Parathyroid adenoma (tissue), 2 donors: ENCODE measurements around the gene NAV1.

Source experiments
- H2AFZ ChIP-seq: fragments of 300-600 bp; sonication (generic); one replicate; pipeline ENCODE4 v1.7.0; 2017; ENCODE audit warnings: antibody characterized with exemption, mild to moderate bottlenecking
- H3K27ac ChIP-seq: fragments of 300-600 bp; sonication (generic); one replicate; pipeline ENCODE4 v1.7.0; 2017
- H3K27me3 ChIP-seq: fragments of 300-600 bp; sonication (generic); one replicate; pipeline ENCODE4 v1.7.0; 2017; ENCODE audit warnings: low read length; ENCODE audit not compliant: control insufficient read depth, insufficient read depth
- H3K36me3 ChIP-seq: fragments of 300-600 bp; sonication (generic); one replicate; pipeline ENCODE4 v1.7.0; 2017; ENCODE audit warnings: low read length; ENCODE audit not compliant: control insufficient read depth, insufficient read depth
- H3K4me1 ChIP-seq: fragments of 300-600 bp; sonication (generic); one replicate; pipeline ENCODE4 v1.7.0; 2017; ENCODE audit warnings: control low read depth
- H3K4me2 ChIP-seq: fragments of 300-600 bp; sonication (generic); one replicate; pipeline ENCODE4 v1.7.0; 2017; ENCODE audit warnings: low read length
- H3K4me3 ChIP-seq: fragments of 300-600 bp; sonication (generic); one replicate; pipeline ENCODE4 v1.7.0; 2017; ENCODE audit warnings: low read depth, low read length
- H3K79me2 ChIP-seq: fragments of 300-600 bp; sonication (generic); one replicate; pipeline ENCODE4 v1.7.0; 2017; ENCODE audit warnings: control low read depth
- H3K9ac ChIP-seq: fragments of 300-600 bp; sonication (generic); one replicate; pipeline ENCODE4 v1.7.0; 2017; ENCODE audit warnings: mild to moderate bottlenecking
- H3K9me3 ChIP-seq: fragments of 300-600 bp; sonication (generic); one replicate; pipeline ENCODE4 v1.7.0; 2017; ENCODE audit warnings: low read length; ENCODE audit not compliant: control insufficient read depth
- CTCF ChIP-seq: fragments of 300-600 bp; sonication (generic); IDR thresholded peaks from one replicate; pipeline ENCODE4 v1.7.0; 2017; ENCODE audit warnings: antibody characterized with exemption, mild to moderate bottlenecking
- donor health status: primary hyperparathyroidism.

The NAV1 gene

DNA sequence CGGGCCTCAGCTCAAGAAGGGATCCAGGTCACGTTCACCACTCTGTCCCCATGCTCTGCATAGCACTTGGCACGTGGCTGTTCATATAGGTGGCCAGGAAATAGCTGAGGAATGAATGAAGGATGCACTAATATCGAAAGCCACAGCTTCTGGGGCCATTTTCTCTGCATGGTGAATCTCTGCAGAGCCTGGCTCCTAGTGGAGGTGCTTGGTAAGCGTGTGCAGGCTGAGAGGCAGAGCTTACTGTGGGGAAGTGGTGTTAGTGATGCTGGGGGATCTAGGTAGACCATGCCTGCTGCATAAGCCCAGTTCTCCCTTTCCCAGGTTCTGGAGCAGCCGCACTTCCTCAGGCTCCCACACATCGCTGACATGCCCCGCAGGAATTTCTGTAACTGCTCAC lies 40.3 kb upstream of the NAV1 start:
- Histone ChIP-seq H3K27ac (peak overlapping the region; percentile 99), H3K9me3 (no peaks in the 10 kb centered on the region), H3K4me3 (no peak overlapping the region), H3K79me2 (peaks cover 34% of the 10 kb centered on the region), H3K4me2 (no peak overlapping the region), H3K36me3 (no peaks in the 10 kb centered on the region), H3K4me1 (peaks cover 61% of the 10 kb centered on the region), H3K9ac (no peak overlapping the region), H2AFZ (no peak overlapping the region), H3K27me3 (no peaks in the 10 kb centered on the region)
- TF ChIP-seq CTCF: no peak

DNA sequence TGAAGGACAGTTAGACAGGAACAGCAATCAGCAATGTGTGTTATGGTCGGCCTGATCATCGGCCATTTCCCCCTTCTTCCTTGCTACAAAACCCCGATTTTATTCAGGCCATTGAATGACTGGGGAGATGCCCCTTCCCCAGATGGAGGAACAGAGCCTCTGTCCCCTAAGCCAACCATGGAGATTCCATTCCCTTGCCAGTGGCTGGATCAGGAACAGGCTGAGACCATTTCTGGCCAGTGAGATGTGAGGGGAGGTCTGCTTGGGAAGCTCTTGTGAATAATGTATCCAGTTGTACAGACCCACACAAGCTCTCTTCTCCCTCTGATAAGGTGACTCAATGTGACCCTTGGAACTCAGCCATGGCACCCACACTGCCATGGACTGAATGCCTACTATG lies 39.7 kb upstream of the NAV1 start:
- no peak overlapping the region for H3K4me2 ChIP-seq
- TF ChIP-seq CTCF: no peak
- H3K79me2 ChIP-seq: peaks cover 31% of the 10 kb centered on the region
- H3K36me3 ChIP-seq: no peaks in the 10 kb centered on the region
- peaks cover 61% of the 10 kb centered on the region for H3K4me1 ChIP-seq
- H3K27me3 ChIP-seq: no peaks in the 10 kb centered on the region
- no peak overlapping the region for H3K4me3 ChIP-seq
- H2AFZ ChIP-seq: no peak overlapping the region
- H3K9me3 ChIP-seq: no peaks in the 10 kb centered on the region
- H3K9ac ChIP-seq: no peak overlapping the region
- peak overlapping the region; percentile 99 for H3K27ac ChIP-seq

- no peaks in the 10 kb centered on the region for H3K9me3 ChIP-seq
- H3K27me3 ChIP-seq: no peaks in the 10 kb centered on the region
- no peak overlapping the region for H3K4me3 ChIP-seq
- H2AFZ ChIP-seq: no peak overlapping the region
- TF ChIP-seq CTCF: no peak
- peak overlapping the region; percentile 99 for H3K27ac ChIP-seq
- peaks cover 66% of the 10 kb centered on the region for H3K4me1 ChIP-seq
- H3K9ac ChIP-seq: no peak overlapping the region
- peaks cover 33% of the 10 kb centered on the region for H3K79me2 ChIP-seq
- H3K4me2 ChIP-seq: peak overlapping the region; percentile 46
- H3K36me3 ChIP-seq: no peaks in the 10 kb centered on the region
These were observed 38.9 kb upstream of the NAV1 start for GRCh38 chr1:201499795-201500669.

DNA sequence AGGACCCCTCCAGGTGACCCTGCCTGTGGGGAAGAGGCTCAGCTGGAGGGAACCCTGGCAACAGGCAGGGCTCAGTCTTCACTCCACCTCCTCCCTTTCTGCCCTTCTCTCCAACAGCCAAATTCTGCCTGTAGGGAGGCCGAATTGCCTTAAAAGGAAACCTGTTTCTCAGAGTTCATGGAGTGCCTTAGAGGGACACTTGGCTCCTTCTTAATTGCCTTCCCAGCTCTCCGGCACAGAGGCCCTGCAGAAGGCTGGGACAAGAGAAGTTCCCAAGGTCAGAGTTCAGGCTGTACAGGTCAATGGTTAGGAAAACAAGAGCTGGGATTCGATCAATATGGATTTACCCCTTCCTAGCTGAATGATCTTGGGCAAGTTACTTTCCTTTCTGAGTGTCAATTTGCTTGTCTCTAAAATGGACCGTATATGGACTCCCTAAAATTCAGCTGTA lies 38.2 kb upstream of the NAV1 start:
- Histone ChIP-seq H3K79me2 (peaks cover 39% of the 10 kb centered on the region), H3K4me3 (no peak overlapping the region), H3K27ac (peak overlapping the region; percentile 99), H3K4me2 (peak overlapping the region; percentile 46), H3K4me1 (peaks cover 71% of the 10 kb centered on the region), H3K36me3 (no peaks in the 10 kb centered on the region), H3K9me3 (no peaks in the 10 kb centered on the region), H3K27me3 (no peaks in the 10 kb centered on the region), H2AFZ (no peak overlapping the region), H3K9ac (no peak overlapping the region)
- TF ChIP-seq CTCF: no peak

GRCh38 chr1:201501144-201501543 lies 37.8 kb upstream of the NAV1 start:
- peak overlapping the region; percentile 99 for H3K27ac ChIP-seq
- peak overlapping the region; percentile 46 for H3K4me2 ChIP-seq
- no peaks in the 10 kb centered on the region for H3K36me3 ChIP-seq
- H3K79me2 ChIP-seq: peaks cover 40% of the 10 kb centered on the region
- H3K4me3 ChIP-seq: no peak overlapping the region
- no peaks in the 10 kb centered on the region for H3K9me3 ChIP-seq
- no peak overlapping the region for H3K9ac ChIP-seq
- TF ChIP-seq CTCF: no peak
- H3K27me3 ChIP-seq: no peaks in the 10 kb centered on the region
- H2AFZ ChIP-seq: no peak overlapping the region
- peaks cover 72% of the 10 kb centered on the region for H3K4me1 ChIP-seq
